Thyroid gland (tissue), 4 donors: Measurements from ENCODE around the gene C3orf22.

Experiments used
- POLR2A ChIP-seq, 2 donors: fragments of 450-650 bp; IDR thresholded peaks; one replicate each; pipeline ENCODE4 v1.6.1; 2017; ENCODE audit warnings: antibody characterized with exemption in 2 of 2, mild to moderate bottlenecking in 2 of 2, moderate library complexity in 1 of 2
- TF ChIP-seq, protein P1 (sequence below), 6 experiments: fragments of 200-600 bp in 3 of 6; fragments of 450-650 bp in 3 of 6; sonication (generic) in 3 of 6; IDR thresholded peaks; one replicate each; pipeline ENCODE4 v1.5.1; 2016 to 2019; ENCODE audit warnings: antibody characterized with exemption in 6 of 6, mild to moderate bottlenecking in 2 of 6, inconsistent platforms in 1 of 6, moderate library complexity in 1 of 6

DNA sequence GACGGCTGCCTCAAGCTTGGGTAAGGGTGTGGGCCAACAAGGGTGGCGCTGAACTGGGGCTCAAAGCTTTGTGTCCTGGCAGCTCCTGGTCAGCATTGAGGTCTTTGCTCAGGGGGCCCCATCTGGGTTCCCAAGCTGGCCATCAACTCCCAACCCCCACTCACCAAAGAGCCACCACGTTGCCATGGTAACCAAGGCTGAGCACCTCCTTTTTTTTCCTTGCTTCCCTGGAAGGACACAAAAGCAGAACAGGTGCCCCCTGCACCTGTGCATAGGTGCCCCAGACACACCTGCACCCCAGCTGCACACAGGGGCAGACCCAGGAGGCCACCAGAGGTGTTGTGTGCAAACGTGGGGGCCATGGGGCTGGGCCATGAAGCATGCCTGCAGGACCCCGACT, 57.7 kb downstream of the C3orf22 start:
- TF ChIP-seq, protein P1, sequence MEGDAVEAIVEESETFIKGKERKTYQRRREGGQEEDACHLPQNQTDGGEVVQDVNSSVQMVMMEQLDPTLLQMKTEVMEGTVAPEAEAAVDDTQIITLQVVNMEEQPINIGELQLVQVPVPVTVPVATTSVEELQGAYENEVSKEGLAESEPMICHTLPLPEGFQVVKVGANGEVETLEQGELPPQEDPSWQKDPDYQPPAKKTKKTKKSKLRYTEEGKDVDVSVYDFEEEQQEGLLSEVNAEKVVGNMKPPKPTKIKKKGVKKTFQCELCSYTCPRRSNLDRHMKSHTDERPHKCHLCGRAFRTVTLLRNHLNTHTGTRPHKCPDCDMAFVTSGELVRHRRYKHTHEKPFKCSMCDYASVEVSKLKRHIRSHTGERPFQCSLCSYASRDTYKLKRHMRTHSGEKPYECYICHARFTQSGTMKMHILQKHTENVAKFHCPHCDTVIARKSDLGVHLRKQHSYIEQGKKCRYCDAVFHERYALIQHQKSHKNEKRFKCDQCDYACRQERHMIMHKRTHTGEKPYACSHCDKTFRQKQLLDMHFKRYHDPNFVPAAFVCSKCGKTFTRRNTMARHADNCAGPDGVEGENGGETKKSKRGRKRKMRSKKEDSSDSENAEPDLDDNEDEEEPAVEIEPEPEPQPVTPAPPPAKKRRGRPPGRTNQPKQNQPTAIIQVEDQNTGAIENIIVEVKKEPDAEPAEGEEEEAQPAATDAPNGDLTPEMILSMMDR (IDR thresholded peaks at IDR 0.05): no peak
- no peak for TF ChIP-seq POLR2A (IDR thresholded peaks at IDR 0.05)
